K562 (cell line): ENCODE measurements around the gene LYSMD1. TPM values are rescaled to one million over a fixed set of nuclear protein-coding genes. Genes with fewer than 3 reads are reported as not detected.

Source experiments
- ATAC-seq: fragments of 200-7000 bp; cut with Tn5 transposase; 3 replicates; pipeline ENCODE4 v1.9.1; 2020; ENCODE audit warnings: moderate library complexity
- BruUV-seq: library from RNA; stranded (reverse); fragments of 400-500 nt; replicated peaks from 2 replicates; lab custom pipeline; 2021; lab: Mats Ljungman, UMichigan
- CTCF ChIA-PET: fragments of 300-600 bp; formaldehyde crosslinking; extraction: SDS; loops from one replicate; lab custom pipeline; 2021; ENCODE audit warnings: low intra/inter-chr PET ratio; lab: Yijun Ruan, JAX
- POLR2A ChIA-PET: fragments of 300-600, 350-650 bp; sonication (Branson Sonifier 250); formaldehyde crosslinking; extraction: SDS; loops from one replicate; lab custom pipeline; 2021; ENCODE audit warnings: antibody characterized with exemption, inconsistent platforms; lab: Yijun Ruan, JAX
- DNase-seq, 4 experiments: peaks; one replicate each; pipeline versions ENCODE4 v3.0.0 to v3.0.0-alpha.2; 2011 to 2018; ENCODE audit warnings: low spot score in 3 of 4, mixed read lengths in 3 of 4; ENCODE audit errors: extremely low read depth in 1 of 4
- FAIRE-seq: peaks from 2 replicates; lab custom pipeline; 2011; peaks lifted over from hg19 to GRCh38; lab: Jason Lieb, UNC
- H2AFZ ChIP-seq: 2 replicates; pipeline ENCODE4 v1.6.0; 2011; ENCODE audit warnings: low read depth, low read length, control low read depth, inconsistent platforms
- H3K27ac ChIP-seq: fragments of 200-600 bp; 3 replicates; pipeline ENCODE4 v1.8.0; 2011; ENCODE audit warnings: low read depth, mild to moderate bottlenecking, control low read depth, inconsistent platforms, low read length, moderate library complexity, mixed read lengths; ENCODE audit errors: extremely low read depth
- H3K27me3 ChIP-seq, 2 experiments: fragments of 300-600 bp in 1 of 2; 2 replicates in 1 of 2; 3 replicates in 1 of 2; pipeline versions ENCODE4 v1.6.0 to v1.8.0; 2011; ENCODE audit warnings: inconsistent platforms in 2 of 2, low read length in 2 of 2, mild to moderate bottlenecking in 1 of 2, mixed read lengths in 1 of 2, moderate library complexity in 1 of 2; ENCODE audit not compliant: control insufficient read depth in 2 of 2, insufficient read depth in 2 of 2
- H3K36me3 ChIP-seq: fragments of 300-600 bp; 3 replicates; pipeline ENCODE4 v1.8.0; 2011; ENCODE audit warnings: mild to moderate bottlenecking, low read length, inconsistent platforms; ENCODE audit not compliant: control insufficient read depth, insufficient read depth
- H3K4me1 ChIP-seq, 2 experiments: fragments of 200-600 bp in 1 of 2; replicated peaks in 1 of 2; 2 replicates in 1 of 2; 3 replicates in 1 of 2; pipeline versions ENCODE4 v1.5.1 to v1.8.0; 2011; ENCODE audit warnings: inconsistent platforms in 2 of 2, low read length in 2 of 2, mild to moderate bottlenecking in 1 of 2, mixed read lengths in 1 of 2, moderate library complexity in 1 of 2; ENCODE audit not compliant: control insufficient read depth in 2 of 2, insufficient read depth in 2 of 2
- H3K4me2 ChIP-seq: 2 replicates; pipeline ENCODE4 v1.6.1; 2011; ENCODE audit warnings: low read length, control low read depth, inconsistent platforms, mixed read lengths; ENCODE audit not compliant: insufficient read depth
- H3K4me3 ChIP-seq: fragments of 200-600 bp; sonication (generic), shearing (Covaris generic); 2 replicates; pipeline ENCODE4 v1.5.1; 2016; ENCODE audit warnings: control low read depth, inconsistent platforms
- H3K79me2 ChIP-seq: fragments of 200-600 bp; 3 replicates; pipeline ENCODE4 v1.8.0; 2011; ENCODE audit warnings: low read length, inconsistent platforms; ENCODE audit not compliant: control insufficient read depth, insufficient read depth
- H3K9ac ChIP-seq, 2 experiments: 2 replicates each; pipeline versions ENCODE4 v1.6.0 to v1.6.1; 2011; ENCODE audit warnings: low read depth in 2 of 2, low read length in 2 of 2, control low read depth in 1 of 2, inconsistent platforms in 1 of 2, mild to moderate bottlenecking in 1 of 2, mixed read lengths in 1 of 2; ENCODE audit not compliant: insufficient read depth in 1 of 2
- H3K9me1 ChIP-seq: one replicate; pipeline ENCODE4 v1.6.0; 2011; ENCODE audit warnings: inconsistent platforms, mild to moderate bottlenecking, low read length, moderate library complexity; ENCODE audit not compliant: control insufficient read depth, insufficient read depth
- H3K9me3 ChIP-seq: replicated peaks from 2 replicates; pipeline ENCODE4 v1.5.1; 2011; ENCODE audit warnings: low read depth, low read length, inconsistent platforms; ENCODE audit not compliant: control insufficient read depth, insufficient read depth
- H4K20me1 ChIP-seq: replicated peaks from 2 replicates; pipeline ENCODE4 v1.6.1; 2011; ENCODE audit warnings: low read length, inconsistent platforms, mixed read lengths; ENCODE audit not compliant: control insufficient read depth, insufficient read depth
- AFF1 ChIP-seq, 2 experiments: fragments of 450-650 bp; IDR thresholded peaks; 2 replicates each; pipeline ENCODE4 v1.6.1; 2018; ENCODE audit warnings: mild to moderate bottlenecking in 2 of 2, low read depth in 1 of 2; ENCODE audit not compliant: partially characterized antibody in 2 of 2
- ATF7 ChIP-seq: fragments of 450-650 bp; IDR thresholded peaks from 2 replicates; pipeline ENCODE4 v1.7.1; 2014; ENCODE audit warnings: mild to moderate bottlenecking, moderate library complexity
- CBX1 ChIP-seq: sonication (generic); IDR thresholded peaks from 2 replicates; pipeline ENCODE4 v1.6.1; 2016; ENCODE audit warnings: antibody characterized with exemption, low read depth, mild to moderate bottlenecking
- KAT7 ChIP-seq: sonication (generic); formaldehyde crosslinking; IDR thresholded peaks from 2 replicates; pipeline ENCODE4 v1.8.0; 2022; ENCODE audit warnings: missing genetic modification reagents, mild to moderate bottlenecking, borderline replicate concordance
- KLF1 ChIP-seq: fragments of 450-650 bp; IDR thresholded peaks from 2 replicates; pipeline ENCODE4 v1.6.1; 2016; ENCODE audit warnings: missing genetic modification characterization, missing compliant biosample characterization
- L3MBTL2 ChIP-seq: fragments of 450-650 bp; IDR thresholded peaks from 2 replicates; pipeline ENCODE4 v1.6.1; 2016; ENCODE audit warnings: mild to moderate bottlenecking, moderate library complexity
- MIER1 ChIP-seq: fragments of 450-650 bp; IDR thresholded peaks from 2 replicates; pipeline ENCODE4 v1.6.1; 2016; ENCODE audit warnings: antibody characterized with exemption, mild to moderate bottlenecking, low read depth
- ZKSCAN1 ChIP-seq: fragments of 150-350 bp; IDR thresholded peaks from 2 replicates; pipeline ENCODE4 v1.6.1; 2016; ENCODE audit warnings: low read depth, low read length
- ZNF280A ChIP-seq: fragments of 450-650 bp; IDR thresholded peaks from 2 replicates; pipeline ENCODE4 v1.6.1; 2018; ENCODE audit warnings: mild to moderate bottlenecking, low read depth; ENCODE audit not compliant: partially characterized antibody
- WGBS: fragments of 100-300 bp; shearing (Covaris generic); methylation state at CpG from one replicate; pipeline ENCODE4 v1.1.6; 2016; ENCODE audit warnings: low coverage, mixed read lengths; ENCODE audit not compliant: insufficient coverage; ENCODE audit errors: missing lambda C conversion rate; 5-methylcytosine and 5-hydroxymethylcytosine counted together
- in situ Hi-C: fragments of 300-500 bp; cut with MboI; formaldehyde crosslinking; loops from 4 replicates; pipeline ENCODE4 v1.15.0; 2018; ENCODE audit warnings: inconsistent platforms, mixed read lengths
- intact Hi-C: fragments of 100-400 bp; cut with micrococcal nuclease; formaldehyde crosslinking; loops from 2 replicates; pipeline ENCODE4 v1.14.2; 2022
- polyA plus RNA-seq, 8 experiments: library from polyadenylated mRNA; depleted of rRNA in 4 of 8; stranded (reverse) in 5 of 8; unstranded in 3 of 8; fragments of >200 nt; fragmentation: Nextera tagmentation in 2 of 8; fragmentation: Illumina TruSeq in 1 of 8; extraction: Ambion mirVana in 2 of 8; extraction: Trizol in 1 of 8; gene quantifications; 2 replicates each; pipeline versions ENCODE4 v1.2.1 to v1.2.3, GENCODE V29; 2011 to 2014; ENCODE audit warnings: inconsistent platforms in 1 of 8, missing spikeins in 1 of 8
- total RNA-seq, 7 experiments: library from RNA; depleted of rRNA in 6 of 7; stranded (reverse); fragments of >200 nt in 6 of 7; fragmentation: Illumina TruSeq in 2 of 7; extraction: Trizol in 2 of 7; gene quantifications; 2 replicates each; pipeline versions ENCODE4 v1.2.1 to v1.2.3, GENCODE V29; 2011 to 2021; ENCODE audit warnings: low replicate concordance in 1 of 7
- TF ChIP-seq, protein P1 (sequence below): fragments of 450-650 bp; IDR thresholded peaks from 2 replicates; pipeline ENCODE4 v1.6.1; 2016; ENCODE audit warnings: mild to moderate bottlenecking
- TF ChIP-seq, protein P2 (sequence below): sonication (generic); formaldehyde crosslinking; IDR thresholded peaks from 2 replicates; pipeline ENCODE4 v1.4.0; 2020; ENCODE audit warnings: mild to moderate bottlenecking, missing genetic modification reagents

Gene LYSMD1
- total and polyA plus RNA-seq, 9 of the 15 experiments (the other 6 are each of a cell fraction or from before 2014, with no cell fraction given), result 2.2 to 9.4 (median 6.0) TPM

GRCh38 chr1:151196292-151196800 lies 30.6 kb upstream of the LYSMD1 start:
- 37% methylated on average over 14 of the region's 14 CpGs for WGBS
- ChIA-PET POLR2A (interaction anchor here (1.0 kb wide), 1 partner anchor 87 kb away, joined by 3 read pairs; no protein-coding TSS in a partner anchor), CTCF (interaction anchor here (1.5 to 1.7 kb wide), 2 partner anchors 55 to 58 kb away, joined by 3 to 8 read pairs; partner anchors contain the start of gene PSMD4)
- Histone ChIP-seq H3K4me3 (no peak overlapping the region), H3K4me2 (peak overlapping the region; percentile 27; the same call in 1 of the 2 replicates), H3K9me1 (no peaks in the 10 kb centered on the region), H3K79me2 (peaks cover 27% of the 10 kb centered on the region), H2AFZ (peak overlapping the region; percentile 96), H3K9ac (peak overlapping the region in 1 of 2 experiments; percentile 44; a peak in 2 of 4 replicates), H3K9me3 (no peaks in the 10 kb centered on the region), H3K27ac (peak overlapping the region; percentile 30; the same call in 2 of the 3 replicates), H3K36me3 (no peaks in the 10 kb centered on the region), H3K27me3 (no peaks in the 10 kb centered on the region), H4K20me1 (no peaks in the 10 kb centered on the region), H3K4me1 (peaks cover 11 to 15% of the 10 kb centered on the region in 2 experiments; a peak in 4 of 5 replicates)
- FAIRE-seq (peak; percentile 74), DNase-seq (peak; percentile 29 to 82 (median 47)), ATAC-seq (peak; percentile 60)
- intact Hi-C loops, result loop anchor here (1.0 to 10.0 kb wide), 3 partner anchors 55 to 188 kb away; no protein-coding TSS in a partner anchor
- BruUV-seq, result no TSS peak
- in situ Hi-C loops, result no loop called here
- TF ChIP-seq, protein P1, sequence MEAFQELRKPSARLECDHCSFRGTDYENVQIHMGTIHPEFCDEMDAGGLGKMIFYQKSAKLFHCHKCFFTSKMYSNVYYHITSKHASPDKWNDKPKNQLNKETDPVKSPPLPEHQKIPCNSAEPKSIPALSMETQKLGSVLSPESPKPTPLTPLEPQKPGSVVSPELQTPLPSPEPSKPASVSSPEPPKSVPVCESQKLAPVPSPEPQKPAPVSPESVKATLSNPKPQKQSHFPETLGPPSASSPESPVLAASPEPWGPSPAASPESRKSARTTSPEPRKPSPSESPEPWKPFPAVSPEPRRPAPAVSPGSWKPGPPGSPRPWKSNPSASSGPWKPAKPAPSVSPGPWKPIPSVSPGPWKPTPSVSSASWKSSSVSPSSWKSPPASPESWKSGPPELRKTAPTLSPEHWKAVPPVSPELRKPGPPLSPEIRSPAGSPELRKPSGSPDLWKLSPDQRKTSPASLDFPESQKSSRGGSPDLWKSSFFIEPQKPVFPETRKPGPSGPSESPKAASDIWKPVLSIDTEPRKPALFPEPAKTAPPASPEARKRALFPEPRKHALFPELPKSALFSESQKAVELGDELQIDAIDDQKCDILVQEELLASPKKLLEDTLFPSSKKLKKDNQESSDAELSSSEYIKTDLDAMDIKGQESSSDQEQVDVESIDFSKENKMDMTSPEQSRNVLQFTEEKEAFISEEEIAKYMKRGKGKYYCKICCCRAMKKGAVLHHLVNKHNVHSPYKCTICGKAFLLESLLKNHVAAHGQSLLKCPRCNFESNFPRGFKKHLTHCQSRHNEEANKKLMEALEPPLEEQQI, result no peak
- TF ChIP-seq AFF1 (IDR thresholded peaks at IDR 0.05; ENCODE audit: low read depth in 1 of 2, partially characterized antibody in 2 of 2), result peak in 1 of 2 experiments; percentile 40
- no peak for TF ChIP-seq CBX1
- TF ChIP-seq KLF1 (tag), result no peak
- no peak for TF ChIP-seq ZNF280A
- TF ChIP-seq, protein P2, sequence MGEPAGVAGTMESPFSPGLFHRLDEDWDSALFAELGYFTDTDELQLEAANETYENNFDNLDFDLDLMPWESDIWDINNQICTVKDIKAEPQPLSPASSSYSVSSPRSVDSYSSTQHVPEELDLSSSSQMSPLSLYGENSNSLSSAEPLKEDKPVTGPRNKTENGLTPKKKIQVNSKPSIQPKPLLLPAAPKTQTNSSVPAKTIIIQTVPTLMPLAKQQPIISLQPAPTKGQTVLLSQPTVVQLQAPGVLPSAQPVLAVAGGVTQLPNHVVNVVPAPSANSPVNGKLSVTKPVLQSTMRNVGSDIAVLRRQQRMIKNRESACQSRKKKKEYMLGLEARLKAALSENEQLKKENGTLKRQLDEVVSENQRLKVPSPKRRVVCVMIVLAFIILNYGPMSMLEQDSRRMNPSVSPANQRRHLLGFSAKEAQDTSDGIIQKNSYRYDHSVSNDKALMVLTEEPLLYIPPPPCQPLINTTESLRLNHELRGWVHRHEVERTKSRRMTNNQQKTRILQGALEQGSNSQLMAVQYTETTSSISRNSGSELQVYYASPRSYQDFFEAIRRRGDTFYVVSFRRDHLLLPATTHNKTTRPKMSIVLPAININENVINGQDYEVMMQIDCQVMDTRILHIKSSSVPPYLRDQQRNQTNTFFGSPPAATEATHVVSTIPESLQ (CRISPR knock-in tag), result no peak
- no peak for TF ChIP-seq MIER1
- no peak for TF ChIP-seq L3MBTL2
- no peak for TF ChIP-seq ZKSCAN1
- TF ChIP-seq ATF7, result 0 out of 2 replicates have a peak, but pooled peaks have one; percentile 28
- no peak for TF ChIP-seq KAT7 (CRISPR knock-in tag)
